GM12874 (cell line): ENCODE data around the gene ALDH3A1.

Source experiments
- TF ChIP-seq, protein P1 (sequence below): IDR thresholded peaks from 2 replicates; pipeline ENCODE4 v1.5.1; 2011; ENCODE audit warnings: low read depth, mild to moderate bottlenecking, control low read depth, low read length, moderate library complexity; ENCODE audit not compliant: insufficient read depth

Gene ALDH3A1

DNA sequence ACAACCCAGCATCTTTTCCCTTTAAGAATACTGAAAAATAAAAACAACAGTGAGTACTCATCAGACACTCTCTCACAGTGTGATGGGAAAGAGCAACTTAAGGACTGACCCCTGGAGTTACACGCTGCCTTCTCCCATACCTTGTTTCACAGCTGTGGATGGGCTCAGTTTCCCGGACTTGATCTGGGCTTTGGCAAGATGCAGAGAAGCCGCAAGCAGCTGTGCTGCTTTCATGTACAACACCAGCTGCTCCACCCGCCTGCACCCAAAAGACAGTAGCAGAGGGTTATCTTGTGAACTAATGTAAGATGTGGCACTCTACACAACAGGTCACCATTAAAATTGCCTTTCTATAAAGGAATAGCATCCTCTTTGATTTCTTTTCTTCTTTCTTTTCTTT, 32.7 kb upstream of the ALDH3A1 start:
- TF ChIP-seq, protein P1, sequence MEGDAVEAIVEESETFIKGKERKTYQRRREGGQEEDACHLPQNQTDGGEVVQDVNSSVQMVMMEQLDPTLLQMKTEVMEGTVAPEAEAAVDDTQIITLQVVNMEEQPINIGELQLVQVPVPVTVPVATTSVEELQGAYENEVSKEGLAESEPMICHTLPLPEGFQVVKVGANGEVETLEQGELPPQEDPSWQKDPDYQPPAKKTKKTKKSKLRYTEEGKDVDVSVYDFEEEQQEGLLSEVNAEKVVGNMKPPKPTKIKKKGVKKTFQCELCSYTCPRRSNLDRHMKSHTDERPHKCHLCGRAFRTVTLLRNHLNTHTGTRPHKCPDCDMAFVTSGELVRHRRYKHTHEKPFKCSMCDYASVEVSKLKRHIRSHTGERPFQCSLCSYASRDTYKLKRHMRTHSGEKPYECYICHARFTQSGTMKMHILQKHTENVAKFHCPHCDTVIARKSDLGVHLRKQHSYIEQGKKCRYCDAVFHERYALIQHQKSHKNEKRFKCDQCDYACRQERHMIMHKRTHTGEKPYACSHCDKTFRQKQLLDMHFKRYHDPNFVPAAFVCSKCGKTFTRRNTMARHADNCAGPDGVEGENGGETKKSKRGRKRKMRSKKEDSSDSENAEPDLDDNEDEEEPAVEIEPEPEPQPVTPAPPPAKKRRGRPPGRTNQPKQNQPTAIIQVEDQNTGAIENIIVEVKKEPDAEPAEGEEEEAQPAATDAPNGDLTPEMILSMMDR, result no peak

DNA sequence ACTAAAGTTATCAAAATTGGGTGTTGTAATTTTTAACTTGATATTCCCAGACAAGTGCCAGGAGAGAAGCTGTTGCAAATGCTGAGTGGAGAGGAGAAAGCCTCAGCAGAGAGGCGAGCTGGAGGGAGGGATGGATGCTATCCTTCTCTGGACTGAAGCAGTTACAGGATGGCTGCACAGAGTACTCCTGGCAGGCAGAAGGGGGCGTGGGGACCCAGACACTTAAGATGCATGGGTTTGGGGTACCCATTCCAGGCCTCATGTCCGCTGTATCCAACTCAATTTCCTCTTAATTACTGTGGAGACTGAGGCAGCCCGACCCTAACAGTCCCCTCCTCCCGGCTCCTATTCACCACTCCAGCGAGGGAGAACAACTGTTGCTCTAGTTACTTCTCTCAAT, 25.4 kb upstream of the ALDH3A1 start:
- TF ChIP-seq, protein P1, result no peak

DNA sequence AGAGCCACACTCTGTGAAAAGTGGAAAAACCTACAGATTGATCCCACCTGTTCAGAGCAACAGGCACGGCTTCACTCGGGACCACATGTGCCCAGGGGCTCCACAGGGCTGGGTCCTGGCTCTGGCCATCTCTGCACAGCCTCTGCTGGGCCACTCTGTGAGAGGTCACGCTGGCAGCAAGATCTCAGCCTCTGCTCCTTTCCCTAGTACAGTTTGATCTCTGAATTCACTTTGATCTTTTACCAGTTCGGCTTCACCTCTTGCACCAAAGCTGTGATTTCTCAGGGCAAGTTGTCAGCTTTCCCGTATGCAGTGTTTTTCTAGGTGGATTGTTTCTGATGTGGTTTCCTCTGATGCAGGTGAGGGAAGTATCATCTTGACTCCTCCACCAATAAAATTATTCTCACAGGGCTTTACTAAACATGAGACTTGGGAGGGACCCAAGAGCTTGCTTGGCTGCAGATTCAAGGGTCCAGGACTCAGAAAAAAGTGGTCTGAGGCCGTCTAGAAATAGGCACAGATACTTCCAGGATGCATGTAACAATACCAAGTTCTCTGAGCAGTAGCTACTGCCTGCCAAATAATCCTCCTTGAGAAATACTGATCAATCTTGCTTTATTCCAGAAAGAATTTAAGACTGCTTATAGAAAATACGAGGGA, 24.0 kb upstream of the ALDH3A1 start:
- TF ChIP-seq, protein P1, result no peak

DNA sequence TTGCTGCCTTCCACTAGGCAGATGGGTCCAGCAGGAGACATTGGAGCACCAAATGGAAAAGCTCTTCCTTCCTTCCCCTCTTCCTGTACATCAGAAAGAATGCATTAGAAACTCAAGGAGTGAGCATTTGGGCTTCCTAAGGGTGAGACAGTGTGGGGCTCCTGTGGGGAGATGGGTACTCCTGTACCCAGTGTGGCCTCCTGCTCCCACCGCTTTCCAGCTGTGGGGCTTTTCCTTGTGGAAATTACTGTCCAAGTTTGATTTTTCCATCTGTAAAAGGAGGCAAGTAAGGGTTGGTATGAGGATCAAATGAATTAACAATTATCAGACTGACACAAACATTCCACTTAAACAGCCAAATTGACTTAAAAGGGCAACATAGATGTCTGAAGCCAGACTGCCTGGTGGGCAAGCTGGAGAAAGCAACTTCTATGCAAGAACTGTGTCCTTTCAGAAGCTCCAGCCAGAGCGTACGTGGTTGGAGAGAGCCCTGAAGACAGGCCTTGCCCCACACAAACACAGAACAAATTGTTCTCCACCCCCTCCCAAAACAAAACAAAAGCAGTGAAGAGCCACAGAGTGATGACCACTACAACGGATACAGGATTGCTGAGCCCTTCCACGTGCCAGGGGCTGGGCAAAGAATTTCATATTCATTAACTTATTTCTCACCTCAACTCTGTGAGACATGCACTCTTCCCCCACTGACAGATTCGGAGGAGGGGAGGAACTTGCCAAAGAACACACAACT, 23.1 kb upstream of the ALDH3A1 start:
- TF ChIP-seq, protein P1, result no peak

DNA sequence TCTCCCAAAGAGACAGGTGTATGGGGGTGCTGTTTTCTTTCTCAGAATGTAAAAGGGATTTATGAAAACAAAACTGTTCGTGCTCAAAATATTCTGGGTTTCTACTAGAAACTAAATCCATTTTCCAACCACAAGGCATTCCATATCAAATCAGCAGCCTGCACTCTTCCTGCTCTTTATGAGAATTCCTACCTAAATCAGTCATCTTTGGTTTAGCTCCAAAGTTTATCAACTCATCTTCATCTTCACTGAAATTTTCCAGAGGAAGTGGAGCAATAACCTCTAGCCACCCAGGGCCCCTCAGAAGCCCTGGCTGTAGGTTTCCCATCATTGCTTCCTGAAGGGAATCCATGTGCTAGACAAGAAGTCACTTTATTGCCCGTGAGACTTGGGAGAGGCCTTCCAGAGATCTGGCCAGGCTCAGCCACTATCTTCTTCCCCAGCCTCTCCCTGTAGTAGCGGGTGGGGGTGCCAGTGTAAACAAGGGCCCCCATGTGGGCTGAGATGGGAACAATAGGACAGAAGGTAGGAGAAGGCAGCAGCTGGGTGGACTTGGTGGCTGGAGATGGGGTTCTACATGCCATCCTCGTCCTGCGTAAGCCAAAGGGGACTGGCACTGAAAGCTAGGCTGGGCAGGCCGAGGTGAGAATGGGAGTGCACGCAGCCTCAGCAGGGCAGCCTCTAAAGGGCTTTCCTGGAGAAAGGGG, 22.0 kb upstream of the ALDH3A1 start:
- TF ChIP-seq, protein P1, result no peak

DNA sequence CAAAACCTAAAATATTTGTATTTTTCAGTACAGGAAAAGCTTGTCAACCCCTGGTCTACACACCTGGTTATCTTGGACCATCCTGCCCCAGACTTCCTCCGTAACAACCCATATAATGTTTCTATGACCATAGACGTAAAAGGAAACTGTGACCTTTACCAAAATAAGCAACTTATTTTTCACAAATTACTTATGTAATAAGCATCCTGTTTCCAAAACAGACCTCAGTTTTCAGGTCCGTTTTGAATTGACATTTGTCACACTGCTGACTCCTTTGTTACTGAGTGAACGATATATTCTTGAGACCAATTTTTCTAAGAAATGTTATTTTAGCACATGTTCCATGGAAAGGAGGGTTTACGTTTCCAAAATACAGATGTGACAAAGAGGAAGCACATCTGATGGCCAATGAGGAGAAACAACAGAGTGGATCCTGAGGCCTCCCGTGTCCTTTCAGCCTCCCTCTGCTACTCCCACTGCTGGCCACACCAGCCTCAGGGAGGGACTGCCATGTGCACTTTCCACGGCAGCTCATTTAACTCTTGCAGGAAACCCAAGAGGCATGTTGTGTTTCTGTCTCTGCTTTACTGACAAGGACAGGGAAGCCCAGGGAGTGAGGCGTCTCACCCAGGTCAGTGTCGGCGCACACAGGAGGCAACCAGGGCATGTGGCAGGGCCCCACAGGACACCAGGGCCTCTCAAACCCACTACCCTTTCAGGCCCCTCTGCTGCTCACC, 20.1 kb upstream of the ALDH3A1 start:
- TF ChIP-seq, protein P1, result no peak
